NCI-H1436 treated with DMSO at 0.1 percent for 48 hours (cell line): Measurements from ENCODE around the gene PHACTR1.

Experiments
- DNase-seq: peaks from one replicate; lab custom pipeline; 2025; lab: John Stamatoyannopoulos, UW

Gene PHACTR1

GRCh38 chr6:13198168-13198567, 481.6 kb downstream of the PHACTR1 start:
- no peak for DNase-seq

GRCh38 chr6:13201336-13201735, 484.8 kb downstream of the PHACTR1 start:
- no peak for DNase-seq

- DNase-seq = no peak
Observed at GRCh38 chr6:13203145-13203544, 486.6 kb downstream of the PHACTR1 start.

GRCh38 chr6:13205106-13205505, 488.5 kb downstream of the PHACTR1 start:
- no peak for DNase-seq

GRCh38 chr6:13212096-13212495, 495.5 kb downstream of the PHACTR1 start:
- no peak for DNase-seq

- DNase-seq = no peak
Observed at GRCh38 chr6:13212538-13212937, 496.0 kb downstream of the PHACTR1 start.

GRCh38 chr6:13215390-13215789, 498.8 kb downstream of the PHACTR1 start:
- DNase-seq = no peak

- DNase-seq = peak; percentile 36
Observed at GRCh38 chr6:13216236-13217014, 499.9 kb downstream of the PHACTR1 start.

- no peak for DNase-seq
Observed at GRCh38 chr6:13217206-13217905, 500.8 kb downstream of the PHACTR1 start.

- no peak for DNase-seq
Observed at GRCh38 chr6:13220266-13220665, 503.7 kb downstream of the PHACTR1 start.

GRCh38 chr6:13222048-13222447, 505.5 kb downstream of the PHACTR1 start:
- no peak for DNase-seq

- no peak for DNase-seq
Observed at GRCh38 chr6:13226071-13226470, 509.5 kb downstream of the PHACTR1 start.

- DNase-seq = no peak
Observed at GRCh38 chr6:13228264-13229204, 512.0 kb downstream of the PHACTR1 start.

GRCh38 chr6:13229205-13230085, 512.9 kb downstream of the PHACTR1 start:
- no peak for DNase-seq

- no peak for DNase-seq
Observed at GRCh38 chr6:13233106-13233505, 516.5 kb downstream of the PHACTR1 start.

GRCh38 chr6:13234130-13234529, 517.6 kb downstream of the PHACTR1 start:
- no peak for DNase-seq

- no peak for DNase-seq
Observed at GRCh38 chr6:13235339-13235738, 518.8 kb downstream of the PHACTR1 start.

- no peak for DNase-seq
Observed at GRCh38 chr6:13237318-13237717, 520.8 kb downstream of the PHACTR1 start.

- DNase-seq = no peak
Observed at GRCh38 chr6:13238017-13238416, 521.5 kb downstream of the PHACTR1 start.

- no peak for DNase-seq
Observed at GRCh38 chr6:13238640-13239216, 522.2 kb downstream of the PHACTR1 start.
